ENCODE results near the gene MARS1. TPM values are rescaled to one million over a fixed set of nuclear protein-coding genes. Genes with fewer than 3 reads are reported as not detected.

MARS1 gene
- total RNA-seq, 4 donors from 2014 or later = 53.2 to 81.0 (median 62.7) TPM

GRCh38 chr12:57476993-57477709 is 10.7 kb upstream of the MARS1 start:
- no peak for DNase-seq (ENCODE audit: extremely low spot score)
- Histone ChIP-seq H3K4me3 (peak overlapping the region; percentile 46 to 59 (median 50)), H3K27me3 (peaks cover 0 to 79% (median 32%) of the 10 kb centered on the region in 4 donors), H3K36me3 (no peaks in the 10 kb centered on the region), H3K4me1 (peaks cover 13 to 20% (median 18%) of the 10 kb centered on the region in 4 donors), H3K9me3 (no peaks in the 10 kb centered on the region), H3K27ac (replicated peaks in 1 of 4) (peak overlapping the region; percentile 28 to 60 (median 32))
- TF ChIP-seq EP300 (IDR thresholded peaks at IDR 0.05) (no peak), POLR2AphosphoS5 (IDR thresholded peaks at IDR 0.05) (no peak), POLR2A (IDR thresholded peaks at IDR 0.05; ENCODE audit: low read depth) (no peak)
- 70% methylated on average over 12 of the region's 15 CpGs for WGBS
- intact Hi-C loops (cut with DNase I) = no loop called here

- peak overlapping the region; percentile 28 to 60 (median 35) for H3K27ac ChIP-seq (replicated peaks in 1 of 4)
- intact Hi-C loops (cut with DNase I) = no loop called here
- 64% methylated on average over 11 of the region's 12 CpGs for WGBS
- peaks cover 0 to 83% (median 32%) of the 10 kb centered on the region in 4 donors for H3K27me3 ChIP-seq
- H3K4me3 ChIP-seq = peak overlapping the region; percentile 46 to 59 (median 50)
- no peaks in the 10 kb centered on the region for H3K36me3 ChIP-seq
- no peak for DNase-seq (ENCODE audit: extremely low spot score)
- H3K4me1 ChIP-seq = peaks cover 13 to 20% (median 18%) of the 10 kb centered on the region in 4 donors
- H3K9me3 ChIP-seq = no peaks in the 10 kb centered on the region
- peak in 1 of 2 donors; percentile 39 for TF ChIP-seq POLR2AphosphoS5 (IDR thresholded peaks at IDR 0.05)
- TF ChIP-seq CTCF (IDR thresholded peaks at IDR 0.05) = no peak
- TF ChIP-seq EP300 (IDR thresholded peaks at IDR 0.05) = no peak
- no peak for TF ChIP-seq POLR2A (IDR thresholded peaks at IDR 0.05; ENCODE audit: low read depth)
Observed at GRCh38 chr12:57477710-57478681, 9.9 kb upstream of the MARS1 start.

GRCh38 chr12:57479043-57479375 is 8.9 kb upstream of the MARS1 start:
- peak overlapping the region in 2 of 4 donors; percentile 15 to 39 for H3K27ac ChIP-seq (replicated peaks in 1 of 4)
- DNase-seq (ENCODE audit: extremely low spot score) = no peak
- H3K27me3 ChIP-seq = peaks cover 0 to 82% (median 29%) of the 10 kb centered on the region in 4 donors
- intact Hi-C loops (cut with DNase I) = no loop called here
- WGBS = 83% methylated on average over 8 of the region's 10 CpGs
- H3K9me3 ChIP-seq = no peaks in the 10 kb centered on the region
- H3K4me3 ChIP-seq = no peak overlapping the region
- TF ChIP-seq CTCF (IDR thresholded peaks at IDR 0.05) (no peak), EP300 (IDR thresholded peaks at IDR 0.05) (no peak), POLR2A (IDR thresholded peaks at IDR 0.05; ENCODE audit: low read depth) (no peak), POLR2AphosphoS5 (IDR thresholded peaks at IDR 0.05) (no peak)
- no peaks in the 10 kb centered on the region for H3K36me3 ChIP-seq
- peaks cover 13 to 20% (median 18%) of the 10 kb centered on the region in 4 donors for H3K4me1 ChIP-seq

GRCh38 chr12:57479376-57480115 is 8.3 kb upstream of the MARS1 start, which contains the start of gene ARHGAP9:
Gene ARHGAP9, minus strand, starts transcription at chr12:57479866. Its CDS starts 460 bp downstream, at chr12:57479406.
- Histone ChIP-seq H3K4me1 (peaks cover 13 to 20% (median 18%) of the 10 kb centered on the region in 4 donors), H3K4me3 (no peak within 1 kb of the TSS), H3K27ac (replicated peaks in 1 of 4) (peak within 1 kb of the TSS in 3 of 4 donors; percentile 28 to 60 (median 39)), H3K9me3 (no peaks in the 10 kb centered on the region), H3K36me3 (no peaks in the 10 kb centered on the region), H3K27me3 (peaks cover 0 to 76% (median 26%) of the 10 kb centered on the region in 4 donors)
- WGBS = 64% methylated on average over 5 of the region's 6 CpGs
- DNase-seq (ENCODE audit: extremely low spot score) = no peak
- intact Hi-C loops (cut with DNase I) = no loop called here
- TF ChIP-seq CTCF (IDR thresholded peaks at IDR 0.05) (no peak), POLR2AphosphoS5 (IDR thresholded peaks at IDR 0.05) (no peak)

Measured in esophagus muscularis mucosa (tissue), 4 donors.